Kasumi-1 (cell line): Measurements from ENCODE around the gene OPA1.
A peak's percentile ranks its signal among the peaks of the same experiment; 100 is the strongest.
"Not testable (repeated sequence)": the region's sequence is repeated elsewhere in the genome, so short reads cannot be mapped to it uniquely, and the experiment has no call there.

Source experiments
- DNase-seq, 2 experiments: peaks; one replicate each; lab custom pipeline; 2025; lab: John Stamatoyannopoulos, UW

Gene OPA1

GRCh38 chr3:193590088-193590856 is 2.7 kb upstream of the OPA1 start:
- DNase-seq, result no peak

- DNase-seq, result peak; percentile 24 to 35
Measured at GRCh38 chr3:193593668-193594030, 641 bp downstream of the OPA1 start.

- DNase-seq, result no peak
Measured at GRCh38 chr3:193594946-193595689, 2.1 kb downstream of the OPA1 start.

GRCh38 chr3:193595939-193596487 is 3.0 kb downstream of the OPA1 start:
- no peak for DNase-seq

GRCh38 chr3:193598202-193598601 is 5.2 kb downstream of the OPA1 start:
- DNase-seq, result no peak

GRCh38 chr3:193599393-193599792 is 6.4 kb downstream of the OPA1 start:
- no peak for DNase-seq

GRCh38 chr3:193605876-193606275 is 12.9 kb downstream of the OPA1 start:
- peak; percentile 57 to 75 for DNase-seq

- DNase-seq, result not testable (repeated sequence)
Measured at GRCh38 chr3:193606892-193607291, 13.9 kb downstream of the OPA1 start.

- DNase-seq, result not testable (repeated sequence)
Measured at GRCh38 chr3:193610516-193610915, 17.5 kb downstream of the OPA1 start.

- DNase-seq, result peak; percentile 9 to 12
Measured at GRCh38 chr3:193614430-193614829, 21.4 kb downstream of the OPA1 start.

- DNase-seq, result no peak
Measured at GRCh38 chr3:193617628-193618027, 24.6 kb downstream of the OPA1 start.

- DNase-seq, result no peak
Measured at GRCh38 chr3:193620057-193620456, 27.0 kb downstream of the OPA1 start.

GRCh38 chr3:193620650-193621049 is 27.6 kb downstream of the OPA1 start:
- DNase-seq, result no peak

- DNase-seq, result no peak
Measured at GRCh38 chr3:193621127-193621526, 28.1 kb downstream of the OPA1 start.

- DNase-seq, result no peak
Measured at GRCh38 chr3:193630005-193630404, 37.0 kb downstream of the OPA1 start.

- DNase-seq, result no peak
Measured at GRCh38 chr3:193637831-193638230, 44.8 kb downstream of the OPA1 start.

- no peak for DNase-seq
Measured at GRCh38 chr3:193638833-193639232, 45.8 kb downstream of the OPA1 start.

GRCh38 chr3:193640165-193640715 is 47.2 kb downstream of the OPA1 start:
- no peak for DNase-seq

GRCh38 chr3:193640728-193641439 is 47.9 kb downstream of the OPA1 start:
- no peak for DNase-seq

- DNase-seq, result no peak
Measured at GRCh38 chr3:193641440-193641775, 48.4 kb downstream of the OPA1 start.

- DNase-seq, result no peak
Measured at GRCh38 chr3:193645806-193646205, 52.8 kb downstream of the OPA1 start.

- DNase-seq, result no peak
Measured at GRCh38 chr3:193648542-193649076, 55.6 kb downstream of the OPA1 start.
